Fibroblast of peridontal ligament (primary cell): ENCODE data around the gene CCDC82.

Source experiments
- DNase-seq: peaks from one replicate; pipeline ENCODE4 v3.0.0-alpha.2; 2010; ENCODE audit errors: extremely low read depth

Gene CCDC82

DNA sequence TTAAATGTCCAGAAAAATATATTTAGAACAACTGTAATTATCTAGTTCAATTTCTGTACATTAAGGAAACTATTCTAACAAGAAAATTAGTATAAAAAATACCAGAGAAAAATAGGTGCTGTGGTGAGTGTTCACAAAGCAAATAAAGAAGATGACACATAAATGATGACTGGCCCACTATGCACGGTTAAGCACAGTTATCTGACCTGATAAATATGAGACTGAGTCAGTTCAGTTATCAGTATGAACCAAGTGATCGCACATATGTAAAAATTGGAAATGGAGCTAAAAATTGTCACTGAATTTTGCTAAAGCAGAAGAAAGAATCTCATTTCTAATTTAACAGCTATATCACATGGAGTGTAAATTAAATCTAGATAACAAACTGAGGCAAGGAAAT, 27.9 kb downstream of the CCDC82 start:
- no peak for DNase-seq

DNA sequence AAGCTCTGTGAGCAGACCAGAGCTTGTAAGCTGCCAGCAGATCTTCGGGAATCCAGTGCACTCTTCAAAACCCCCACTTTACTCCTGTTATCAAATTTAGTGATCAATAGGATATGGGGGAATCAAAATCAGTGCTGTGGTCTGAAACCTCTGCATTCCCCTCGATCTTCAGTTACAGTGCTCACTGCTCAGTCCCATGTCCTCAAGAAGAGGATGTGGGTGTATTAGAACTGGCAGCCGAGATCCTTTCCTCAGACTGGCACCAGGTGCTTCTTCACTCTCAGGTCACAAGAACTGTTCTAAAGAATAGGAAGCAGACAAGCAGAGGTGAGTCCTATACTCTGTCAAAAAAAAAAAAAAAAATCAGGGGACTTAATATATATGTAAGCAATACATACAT, 31.4 kb downstream of the CCDC82 start:
- no peak for DNase-seq

DNA sequence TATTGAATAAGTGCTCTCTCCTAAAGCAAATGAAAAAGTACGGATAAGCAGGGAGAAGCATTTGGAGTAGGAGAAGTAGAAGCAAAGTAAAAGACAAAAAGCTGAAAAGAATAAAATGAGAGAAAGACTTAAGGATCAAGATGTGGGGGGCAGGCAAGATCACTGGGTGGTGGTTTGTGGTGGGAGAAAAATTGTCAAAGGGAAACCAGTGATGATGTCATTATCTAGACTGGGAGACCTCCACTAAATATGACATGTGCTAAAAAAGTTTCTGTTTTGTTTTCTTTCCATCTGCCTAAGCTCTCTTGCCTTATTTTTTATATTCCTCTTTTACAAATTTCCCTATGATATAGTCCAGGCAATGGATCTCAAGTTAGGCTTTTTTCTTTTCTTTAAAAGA, 31.9 kb downstream of the CCDC82 start:
- DNase-seq: no peak

DNA sequence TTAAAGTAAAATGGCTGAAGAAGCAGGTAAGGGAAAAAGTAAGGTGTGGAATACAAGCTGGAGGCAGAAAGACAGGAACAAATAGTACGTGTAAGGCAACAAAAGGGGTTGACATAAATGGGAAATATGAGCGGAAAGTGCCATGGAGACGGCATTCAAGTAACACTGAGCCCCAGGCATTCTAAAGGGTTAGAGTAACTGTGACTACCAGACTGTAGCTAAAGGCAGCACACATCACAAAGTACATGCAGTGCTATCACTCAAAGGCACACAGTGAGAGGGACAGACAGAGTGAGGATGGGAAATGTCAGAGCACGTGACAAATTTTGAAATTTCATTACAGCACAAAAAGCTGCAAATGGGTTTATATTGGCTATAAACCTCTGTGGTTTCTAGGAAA, 32.9 kb downstream of the CCDC82 start:
- no peak for DNase-seq

DNA sequence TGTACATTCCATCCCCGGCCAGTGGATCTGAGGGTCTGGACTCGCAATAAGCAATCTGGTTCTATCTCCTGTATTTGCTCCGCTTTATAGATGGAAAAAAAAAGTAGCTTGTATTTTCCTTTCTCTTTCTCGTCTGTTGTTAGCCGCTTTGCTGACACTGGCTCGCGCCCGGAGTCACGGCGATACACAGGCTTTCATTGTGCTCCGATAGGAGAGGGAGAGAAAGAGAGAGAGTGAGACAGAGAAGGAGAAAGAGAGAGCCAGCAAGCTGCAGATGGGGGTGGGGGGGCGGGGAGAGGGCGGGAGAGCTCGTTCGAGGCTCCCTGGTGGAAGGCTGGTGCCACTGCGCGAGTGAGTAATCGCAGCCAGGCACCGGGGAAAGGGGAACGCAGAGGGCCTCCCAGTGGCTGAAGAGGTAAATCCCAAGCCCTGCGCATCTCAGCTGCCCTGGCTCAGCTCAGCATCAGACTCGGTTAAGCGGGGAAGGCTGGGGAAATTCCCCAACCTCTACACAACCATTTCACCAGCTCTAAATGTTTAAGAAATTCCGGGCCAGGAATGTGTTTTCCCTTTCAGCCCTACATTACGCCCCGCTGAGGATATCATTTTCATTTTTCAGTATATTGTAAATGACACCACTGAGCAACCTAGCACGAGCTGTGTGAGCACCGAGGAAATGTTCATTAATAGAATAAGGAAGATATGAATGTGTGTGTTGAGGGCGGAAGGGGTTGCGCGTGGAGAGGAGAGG, 46.6 kb downstream of the CCDC82 start, which contains the start of gene MAML2:
MAML2 (minus strand) TSS at position 235 of the 751 bp plus-strand sequence. CDS start 1,300 bp downstream, outside the sequence.
- peak; percentile 92 for DNase-seq

DNA sequence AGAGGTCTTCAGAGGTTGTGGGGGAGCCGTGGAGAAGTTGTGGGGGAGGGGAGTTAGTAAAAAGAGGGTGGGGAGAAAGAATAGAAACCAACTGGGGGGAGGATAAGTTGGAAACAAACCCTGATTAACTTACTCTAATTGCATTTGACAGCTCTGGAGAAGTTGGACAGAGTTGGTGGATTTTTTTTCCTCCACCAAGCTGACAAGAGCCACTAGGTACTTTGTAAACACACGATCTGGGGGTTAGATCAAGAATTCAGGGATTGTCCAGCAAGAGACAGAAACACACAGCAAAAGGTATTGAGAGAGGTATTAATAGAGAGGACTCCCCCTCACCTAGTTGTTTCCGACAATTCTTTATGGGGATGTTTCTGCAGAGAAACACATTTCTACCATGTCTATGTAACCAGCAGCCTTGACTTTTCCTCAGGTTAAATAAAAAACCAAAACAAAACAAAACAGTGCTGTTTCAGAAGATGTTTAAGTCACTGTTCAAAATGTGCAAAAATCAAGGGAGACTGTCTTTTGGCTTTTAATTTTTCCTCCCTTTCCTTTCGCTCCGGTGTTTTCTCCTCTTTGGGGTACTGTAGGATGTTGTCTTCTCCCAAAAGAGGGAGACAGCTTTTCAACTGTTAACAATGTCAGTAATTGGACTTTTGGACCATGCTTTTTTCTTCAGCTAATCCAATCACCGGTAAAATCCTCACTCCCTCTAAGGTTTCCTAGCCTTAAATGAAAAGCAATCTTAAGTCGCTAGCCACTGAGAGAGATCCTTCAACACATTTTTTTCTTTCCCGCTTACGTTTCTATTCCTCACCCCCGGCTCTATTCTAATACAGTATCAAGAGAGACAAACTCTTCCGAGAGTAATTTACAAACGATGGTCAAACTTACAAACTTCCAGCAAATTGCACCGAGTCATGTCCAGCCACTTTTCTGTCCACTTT, 47.4 kb downstream of the CCDC82 start:
- DNase-seq: peak; percentile 61

DNA sequence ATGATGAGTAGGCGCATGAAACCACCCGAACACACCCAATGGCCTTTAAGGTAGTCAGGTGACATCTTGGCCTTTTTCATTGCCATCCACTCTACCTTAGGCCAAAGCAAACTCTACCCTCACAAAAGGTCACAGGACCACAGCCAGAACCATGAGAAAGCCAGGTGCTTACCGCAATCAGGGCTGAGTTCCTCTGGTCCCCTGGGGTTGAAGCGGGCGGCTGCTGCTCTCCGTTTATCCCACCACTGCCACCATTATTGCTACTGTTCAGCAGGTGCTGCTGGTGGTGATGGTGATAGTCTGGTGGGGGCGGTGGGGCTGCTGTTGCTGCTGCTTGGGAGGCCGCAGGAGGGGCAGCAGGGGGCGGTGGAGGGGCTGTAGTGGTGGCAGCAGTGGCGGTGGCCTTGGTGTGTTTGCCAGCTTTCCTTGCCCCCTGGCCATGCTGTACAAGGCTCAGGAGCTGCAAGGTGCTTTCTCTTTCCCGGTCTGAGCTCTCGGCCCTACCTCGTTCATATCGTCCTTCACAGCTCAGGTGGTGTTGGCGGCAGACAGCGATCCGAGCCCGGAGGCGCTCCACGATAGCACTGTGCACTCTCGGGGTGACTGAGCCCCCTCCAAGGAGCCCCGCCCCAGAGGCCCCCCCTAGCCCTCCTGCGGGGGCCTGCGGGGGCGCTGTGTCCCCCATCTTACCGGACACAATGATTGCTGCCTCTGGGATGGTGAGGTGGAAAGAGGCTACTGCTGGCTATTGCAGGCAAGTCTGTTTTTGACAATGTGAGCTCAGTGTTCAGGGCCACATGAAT, 48.3 kb downstream of the CCDC82 start:
- DNase-seq: peak; percentile 67

DNA sequence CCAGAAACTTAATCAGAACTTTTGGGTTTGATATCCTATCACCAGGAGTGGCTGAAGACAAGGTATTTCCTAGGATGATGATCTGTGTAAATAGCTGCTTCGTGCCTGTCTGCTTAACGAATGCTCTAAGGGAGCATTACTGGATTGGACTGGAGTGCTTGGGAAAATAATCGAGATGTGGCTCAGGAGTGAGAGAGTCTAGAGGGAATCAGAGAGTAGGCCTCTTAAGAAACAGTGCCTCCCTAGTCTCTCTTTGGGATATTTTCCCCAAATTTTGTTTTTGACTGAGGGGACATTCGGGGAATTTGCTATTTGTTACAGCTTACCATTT, 49.2 kb downstream of the CCDC82 start:
- DNase-seq: peak; percentile 70

DNA sequence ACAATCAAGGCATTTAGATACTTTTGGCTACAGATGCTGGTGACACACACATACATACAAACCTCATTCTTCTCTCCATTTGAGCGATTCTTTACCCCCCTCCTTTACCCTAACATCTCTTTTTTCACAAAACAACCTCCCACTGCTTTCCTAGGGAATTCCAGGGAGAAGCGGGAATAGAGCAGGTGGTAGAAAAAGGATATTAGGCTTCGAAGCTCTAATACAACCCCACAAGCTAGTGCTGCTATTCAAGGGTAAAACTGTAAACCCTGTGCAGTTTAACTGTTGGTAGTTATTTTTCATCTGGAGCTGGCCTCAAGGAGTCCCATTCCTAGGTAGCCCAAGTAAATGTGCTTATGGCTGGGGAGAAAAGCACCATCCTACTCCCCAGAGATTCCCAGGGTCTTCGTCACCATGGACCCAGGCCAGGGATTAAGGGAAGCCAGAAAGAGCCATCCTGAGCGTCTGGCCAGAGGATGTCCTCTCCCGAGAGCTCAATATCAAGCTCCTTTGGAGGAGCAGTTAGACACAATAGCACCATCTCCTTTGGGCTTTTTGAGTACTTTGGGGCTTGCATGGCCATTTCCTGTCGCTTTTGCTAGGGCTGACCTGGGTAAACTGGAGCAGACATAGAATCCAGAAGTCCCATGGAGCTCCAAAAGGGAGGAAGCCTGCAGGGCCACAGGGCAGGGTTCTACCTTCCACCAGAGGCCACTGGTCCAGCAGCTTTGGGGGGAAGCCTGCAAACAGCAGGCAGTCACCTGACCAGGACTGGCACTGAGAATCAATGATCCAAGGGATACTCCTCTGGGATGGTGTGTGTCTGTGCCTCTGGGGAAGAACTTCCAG, 49.8 kb downstream of the CCDC82 start:
- no peak for DNase-seq

DNA sequence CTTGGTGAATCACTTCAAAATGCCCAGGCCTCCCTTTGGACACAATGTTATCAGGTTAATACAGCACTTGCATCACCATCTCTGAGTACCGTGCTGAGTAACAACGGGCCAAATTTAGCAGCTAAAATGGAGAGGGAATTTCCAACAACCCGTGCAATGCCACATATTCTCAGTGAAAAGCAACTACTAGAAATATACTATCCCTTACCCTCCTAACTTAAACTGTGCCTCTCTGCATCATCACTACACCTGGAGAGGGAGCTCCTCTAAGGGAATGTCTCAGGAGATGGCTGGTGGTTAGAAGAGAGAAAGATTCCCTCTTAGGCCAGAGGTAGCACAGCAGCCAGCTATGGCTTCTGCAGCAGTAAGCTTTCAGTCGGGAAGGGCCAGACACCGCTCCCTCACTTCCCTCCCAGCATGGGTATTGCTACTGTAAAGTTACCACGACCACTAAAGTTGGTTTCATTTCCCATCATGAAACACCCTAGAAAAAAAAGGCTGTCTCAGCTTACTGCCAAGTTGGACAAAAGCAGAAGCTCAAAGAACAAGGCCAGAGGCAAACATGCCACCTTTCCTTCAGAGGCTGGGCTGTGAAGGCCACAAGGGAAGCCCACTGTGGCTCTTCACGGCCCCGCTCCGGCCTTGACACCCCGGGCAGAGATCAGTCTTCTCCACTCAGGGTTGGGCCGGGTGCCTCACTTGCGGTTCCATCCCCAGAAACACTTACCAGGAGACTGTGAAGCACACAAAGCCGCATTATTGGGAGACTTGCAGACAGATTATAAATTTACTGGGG, 50.6 kb downstream of the CCDC82 start:
- DNase-seq: peak; percentile 70

DNA sequence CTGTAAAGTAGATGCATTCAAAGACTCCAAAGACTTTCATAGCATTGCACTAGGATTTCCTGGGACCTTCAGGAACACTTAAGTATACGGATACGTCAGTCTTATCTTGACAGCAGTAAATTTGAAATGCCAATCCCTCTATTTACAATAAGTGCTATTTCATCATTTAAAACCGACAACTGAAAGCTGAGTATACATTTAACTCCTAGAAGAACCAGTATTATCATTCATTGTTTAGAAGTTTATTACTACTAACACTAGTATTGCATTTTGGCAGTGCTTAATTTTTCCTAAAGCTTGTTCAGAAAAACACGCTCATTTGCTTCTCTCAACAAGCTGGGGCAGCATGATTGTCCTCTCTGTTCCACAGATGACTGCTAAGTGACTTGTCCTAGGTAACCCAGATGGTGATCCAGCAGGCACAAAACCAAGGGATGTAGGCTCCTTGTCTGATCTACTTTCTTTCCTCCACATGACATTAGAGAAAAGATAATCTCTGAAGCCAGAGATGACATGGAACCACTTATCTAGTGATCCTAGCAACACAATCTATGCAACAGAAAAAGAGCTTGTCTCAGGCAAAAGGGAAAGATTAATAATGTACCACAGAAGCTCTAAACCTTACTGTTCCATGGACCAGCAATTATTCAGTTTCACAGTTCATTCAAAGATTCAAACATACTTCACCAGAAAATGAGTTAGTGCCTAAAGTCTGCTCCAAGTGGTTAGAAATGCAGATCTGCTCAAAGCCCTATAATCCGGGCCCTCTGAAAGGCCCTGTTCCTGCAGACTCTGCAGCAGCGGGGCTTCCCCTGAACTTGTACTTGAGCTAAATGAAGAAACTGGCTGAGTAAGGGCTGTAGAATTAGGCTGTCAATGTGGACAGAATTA, 51.9 kb downstream of the CCDC82 start:
- DNase-seq: peak; percentile 69

DNA sequence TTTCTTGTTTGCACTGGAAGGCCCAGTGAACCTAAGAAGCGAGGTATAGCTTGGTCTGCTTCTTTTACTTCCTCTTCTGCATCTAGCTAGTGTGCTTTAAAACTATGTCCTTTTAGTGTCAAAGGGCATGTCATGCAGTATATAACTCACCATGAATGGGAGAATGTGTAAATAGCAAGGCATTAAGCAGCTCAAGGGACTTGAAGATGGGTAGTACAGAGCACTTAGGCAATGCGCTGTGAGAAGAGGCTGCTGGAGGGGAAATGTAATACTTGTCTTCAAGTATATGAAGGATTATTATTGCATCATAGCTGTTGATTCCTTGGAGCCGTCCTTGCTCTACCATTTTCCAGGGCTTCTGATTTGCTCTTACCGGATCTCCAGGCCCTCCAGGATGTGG, 54.3 kb downstream of the CCDC82 start:
- no peak for DNase-seq

DNA sequence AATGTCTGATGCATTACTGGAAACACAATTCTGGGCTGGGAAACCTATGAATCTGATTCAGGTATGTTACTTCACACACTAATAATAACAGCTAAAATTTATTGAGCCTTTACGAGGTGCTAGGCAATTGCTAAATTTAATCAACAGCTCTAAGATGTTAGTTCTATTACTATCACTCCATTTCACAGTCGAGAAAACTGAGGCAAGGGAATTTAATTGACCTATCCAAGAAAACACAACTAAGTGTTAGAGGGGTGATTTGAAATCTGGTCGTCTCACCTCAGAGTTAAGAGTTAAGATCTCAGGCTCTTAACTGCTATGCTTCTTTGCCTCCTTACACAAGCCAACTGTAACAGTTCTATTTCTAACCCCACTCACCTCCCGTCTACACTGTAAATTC, 55.5 kb downstream of the CCDC82 start:
- DNase-seq: no peak

DNA sequence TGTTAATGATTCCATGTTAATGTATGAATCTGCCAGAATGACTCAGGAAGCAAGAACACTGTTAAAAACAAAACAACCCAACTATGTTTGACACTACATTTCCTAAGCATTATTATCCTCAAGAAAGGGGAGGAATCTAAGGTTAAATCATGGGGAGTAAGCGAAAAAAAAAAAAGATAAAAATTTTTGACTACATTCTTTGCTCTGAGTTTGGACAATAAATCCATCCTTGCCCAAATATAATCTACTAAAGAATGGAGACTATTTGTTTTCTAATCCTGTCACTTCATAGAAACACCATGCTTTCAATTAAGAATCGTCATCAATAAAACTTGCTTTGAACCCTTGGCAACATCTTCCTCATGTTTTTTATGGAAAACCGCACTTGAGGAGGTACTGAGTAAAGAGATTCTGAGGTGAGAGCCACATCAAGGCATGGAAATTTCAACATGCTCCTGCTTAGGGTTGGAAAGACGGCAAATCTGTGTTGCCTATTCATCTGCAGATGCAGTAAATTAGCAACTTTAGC, 56.5 kb downstream of the CCDC82 start:
- DNase-seq: no peak

DNA sequence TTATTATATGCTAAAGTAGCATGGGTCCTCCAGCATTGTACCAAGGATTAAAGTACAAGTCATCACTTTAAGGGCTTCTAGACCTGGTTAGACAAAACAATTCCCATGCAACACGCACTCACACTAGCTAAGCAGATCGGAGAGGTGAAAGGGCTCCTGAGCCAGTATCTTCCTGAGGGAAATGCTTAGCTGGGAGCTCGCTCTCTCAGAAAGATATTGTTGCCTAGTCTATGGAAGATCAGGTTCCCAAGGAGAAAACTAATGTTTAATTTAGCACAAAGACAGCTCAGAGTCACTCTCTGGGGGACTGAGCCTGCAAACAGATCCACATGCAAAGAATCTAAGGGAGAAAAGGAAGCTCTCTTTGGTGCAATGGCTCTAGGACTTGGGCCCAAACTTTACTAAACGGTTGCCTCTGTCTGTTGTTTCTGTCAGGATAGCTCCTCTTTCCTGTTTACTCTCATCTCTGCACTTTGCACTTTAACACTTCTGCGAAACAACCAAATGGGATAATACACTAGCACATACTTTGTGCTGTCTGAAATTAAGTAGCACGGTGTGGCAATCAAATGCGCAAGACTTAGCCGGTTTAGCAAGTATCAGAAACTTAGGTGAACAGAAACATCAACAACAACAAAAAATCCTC, 57.5 kb downstream of the CCDC82 start:
- peak; percentile 59 for DNase-seq

DNA sequence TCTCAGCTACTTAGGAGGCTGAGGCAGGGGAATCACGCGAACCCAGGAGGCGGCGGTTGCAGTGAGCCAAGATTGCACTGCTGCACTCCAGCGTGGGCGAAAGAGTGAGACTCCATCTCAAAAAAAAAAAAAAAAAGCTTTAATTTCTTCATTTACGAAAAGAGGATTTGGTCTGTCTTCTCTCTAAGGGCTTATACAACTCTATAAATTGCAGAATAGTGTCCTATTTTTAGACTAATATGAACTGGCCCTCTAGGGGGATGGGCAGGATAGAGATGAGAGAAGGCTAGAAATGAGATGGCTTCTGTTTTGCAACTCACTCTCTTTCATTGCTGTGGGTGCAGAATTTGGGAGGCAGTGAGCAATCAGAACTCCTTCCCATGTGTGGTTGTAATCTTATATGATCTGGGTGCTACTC, 58.0 kb downstream of the CCDC82 start:
- DNase-seq: peak; percentile 40

DNA sequence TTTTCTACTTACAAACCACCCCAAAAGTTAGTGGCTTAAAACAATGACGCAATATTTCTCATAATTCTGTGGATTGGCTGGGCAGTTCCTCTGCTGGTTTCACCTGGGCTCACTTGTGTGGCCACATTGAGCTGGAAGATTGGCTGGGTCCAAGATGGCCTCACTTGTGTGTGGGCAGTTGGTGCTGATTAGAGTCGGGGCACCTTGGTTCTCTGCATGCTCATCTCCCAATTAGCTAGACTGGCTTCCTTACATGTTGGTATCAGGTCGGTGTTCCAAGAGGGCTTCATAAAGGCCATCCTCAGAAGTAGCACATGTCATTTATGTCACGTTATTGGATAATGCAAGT, 59.2 kb downstream of the CCDC82 start:
- no peak for DNase-seq

DNA sequence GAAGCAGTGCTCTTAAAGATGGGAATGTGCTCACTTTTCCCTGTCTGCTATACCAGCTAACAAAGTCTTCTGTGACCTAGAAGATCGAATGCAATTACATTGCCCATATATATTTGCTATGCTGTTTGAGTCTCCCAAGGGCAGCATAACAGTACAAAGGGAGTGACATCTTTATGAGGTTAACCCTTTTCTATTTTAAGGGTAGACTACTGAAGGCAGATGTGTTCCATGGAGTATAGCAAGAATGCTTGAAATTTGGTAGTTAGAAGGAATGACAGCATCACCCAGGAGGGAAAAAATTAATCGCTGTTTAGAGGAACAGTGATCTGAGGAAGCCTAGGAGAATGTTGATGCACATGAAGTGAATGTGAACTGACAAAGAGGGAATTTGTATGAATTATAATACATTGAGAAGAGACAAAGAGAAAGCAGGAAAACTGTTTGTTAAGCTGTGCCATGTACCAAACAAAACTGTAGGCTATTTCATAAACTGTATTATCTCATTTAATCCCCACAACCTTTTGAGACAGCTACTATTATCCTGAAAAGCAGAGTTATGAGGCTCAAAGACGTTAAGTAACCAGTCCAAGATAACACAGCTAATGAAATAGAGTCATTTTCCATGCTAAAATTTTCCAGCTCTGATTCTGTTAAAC, 59.7 kb downstream of the CCDC82 start:
- no peak for DNase-seq
